ENCODE measurements around the gene SAC3D1. TPM values are rescaled to one million over a fixed set of nuclear protein-coding genes. Genes with fewer than 3 reads are reported as not detected.

Gene SAC3D1
- total RNA-seq, 1 experiment from 2014 or later = 1.9 TPM

DNA sequence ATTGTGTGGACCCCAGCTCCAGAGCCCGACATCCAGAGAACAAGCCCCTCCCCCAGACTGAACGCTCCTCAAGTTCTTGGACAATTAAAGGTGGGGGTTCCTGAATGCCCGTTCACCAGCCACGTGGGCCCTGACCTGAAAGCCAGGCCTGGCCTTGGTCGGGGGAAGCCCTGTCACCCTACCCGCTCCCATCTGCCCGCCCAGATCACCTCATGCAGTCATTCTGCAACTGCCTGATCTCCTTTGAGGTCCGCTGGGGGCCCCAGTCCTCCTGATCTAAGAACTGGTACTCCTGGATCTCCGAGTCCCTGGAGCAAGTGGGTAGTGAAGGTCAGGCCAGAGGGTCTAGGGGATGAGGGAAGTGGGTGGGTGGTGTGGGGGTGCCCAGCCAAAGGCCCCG lies 26.4 kb downstream of the SAC3D1 start:
- no peak overlapping the region for H3K27ac ChIP-seq (ENCODE audit: low read length)
- no peak overlapping the region for H3K9ac ChIP-seq (ENCODE audit: low read length)
- no peaks in the 10 kb centered on the region for H3K9me3 ChIP-seq (ENCODE audit: low read length)
- no peak overlapping the region for H3K4me3 ChIP-seq (ENCODE audit: low read length)
- no peak for DNase-seq
- no peak overlapping the region for H2AFZ ChIP-seq (ENCODE audit: low read length)
- H3K79me2 ChIP-seq (ENCODE audit: low read length) = no peaks in the 10 kb centered on the region
- H4K20me1 ChIP-seq (ENCODE audit: insufficient read depth, low read depth, low read length) = no peaks in the 10 kb centered on the region
- no peaks in the 10 kb centered on the region for H3K27me3 ChIP-seq (ENCODE audit: low read length)
- peaks cover 9% of the 10 kb centered on the region for H3K4me1 ChIP-seq (ENCODE audit: low read length)
- no peak overlapping the region for H3K4me2 ChIP-seq (ENCODE audit: low read depth, low read length, poor library complexity, severe bottlenecking)
- H3K9me2 ChIP-seq (replicated peaks; ENCODE audit: insufficient read depth, low read length) = no peaks in the 10 kb centered on the region
- no peaks in the 10 kb centered on the region for H3K36me3 ChIP-seq (ENCODE audit: insufficient read depth, low read length)

DNA sequence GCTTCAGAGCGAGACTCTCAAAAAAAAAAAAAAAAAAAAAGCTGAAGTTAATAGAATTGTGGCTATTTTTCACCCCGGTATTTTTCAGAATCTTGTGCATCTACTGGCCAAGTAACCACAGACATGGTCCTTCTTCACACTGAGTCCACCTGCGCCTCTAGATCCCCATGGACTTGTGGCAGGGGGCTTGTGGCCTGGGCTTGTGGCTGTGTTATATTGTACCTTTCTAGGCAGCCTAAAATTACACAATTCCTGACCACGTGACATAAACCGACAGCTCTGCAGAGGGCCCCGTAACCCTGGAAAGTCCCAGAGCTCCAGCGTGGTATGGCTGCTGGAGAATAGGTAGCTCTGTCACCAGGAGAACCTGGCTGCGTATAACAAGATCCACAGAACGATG lies 28.2 kb downstream of the SAC3D1 start:
- no peaks in the 10 kb centered on the region for H3K9me3 ChIP-seq (ENCODE audit: low read length)
- H3K4me1 ChIP-seq (ENCODE audit: low read length) = peaks cover 12% of the 10 kb centered on the region
- H3K79me2 ChIP-seq (ENCODE audit: low read length) = no peaks in the 10 kb centered on the region
- no peak overlapping the region for H3K27ac ChIP-seq (ENCODE audit: low read length)
- H4K20me1 ChIP-seq (ENCODE audit: insufficient read depth, low read depth, low read length) = no peaks in the 10 kb centered on the region
- H3K36me3 ChIP-seq (ENCODE audit: insufficient read depth, low read length) = no peaks in the 10 kb centered on the region
- no peak overlapping the region for H2AFZ ChIP-seq (ENCODE audit: low read length)
- no peak overlapping the region for H3K4me2 ChIP-seq (ENCODE audit: low read depth, low read length, poor library complexity, severe bottlenecking)
- DNase-seq = no peak
- no peak overlapping the region for H3K4me3 ChIP-seq (ENCODE audit: low read length)
- H3K9ac ChIP-seq (ENCODE audit: low read length) = no peak overlapping the region
- H3K9me2 ChIP-seq (replicated peaks; ENCODE audit: insufficient read depth, low read length) = no peaks in the 10 kb centered on the region
- H3K27me3 ChIP-seq (ENCODE audit: low read length) = no peaks in the 10 kb centered on the region

DNA sequence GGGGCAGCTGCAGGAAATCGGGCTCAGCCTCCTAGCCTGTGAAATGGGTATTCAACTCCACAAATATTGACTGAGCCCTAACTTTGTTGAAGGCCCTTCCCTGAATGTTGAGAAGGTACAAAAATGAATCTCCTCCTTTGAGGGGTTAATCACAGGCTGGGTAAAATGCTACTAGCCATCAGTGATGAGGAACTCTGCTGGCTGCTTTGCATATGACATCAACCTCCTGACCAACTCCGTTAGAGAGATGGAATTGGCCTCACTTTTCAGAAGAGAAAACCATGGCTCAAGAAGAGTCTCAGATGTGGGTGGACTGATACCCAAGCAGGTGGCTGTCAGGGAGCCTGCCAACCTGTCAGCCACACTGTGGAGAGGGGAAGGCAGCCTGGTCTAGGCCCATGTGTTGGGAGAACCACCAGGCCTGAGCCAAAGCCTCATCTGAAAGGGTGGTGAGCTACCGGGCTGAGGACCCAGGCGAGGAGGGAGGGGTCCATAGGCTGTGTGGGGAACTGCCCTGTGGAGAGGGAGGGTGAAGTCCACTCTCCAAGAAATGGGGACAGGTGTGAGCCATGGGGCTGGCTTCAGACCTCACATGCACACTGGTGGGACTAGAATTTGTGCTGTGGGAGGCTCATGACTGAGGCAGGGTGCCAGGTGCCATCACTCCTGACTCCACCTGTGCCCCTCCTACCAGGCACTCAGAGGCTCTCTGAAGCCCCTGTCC lies 31.1 kb downstream of the SAC3D1 start:
- Histone ChIP-seq H3K9me2 (replicated peaks; ENCODE audit: insufficient read depth, low read length) (no peaks in the 10 kb centered on the region), H3K4me3 (ENCODE audit: low read length) (peak overlapping the region; percentile 22; the same call in 1 of the 2 replicates), H3K4me2 (ENCODE audit: low read depth, low read length, poor library complexity, severe bottlenecking) (peak overlapping the region; percentile 53), H2AFZ (ENCODE audit: low read length) (peak overlapping the region; percentile 84), H3K79me2 (ENCODE audit: low read length) (no peaks in the 10 kb centered on the region), H3K36me3 (ENCODE audit: insufficient read depth, low read length) (no peaks in the 10 kb centered on the region), H3K9ac (ENCODE audit: low read length) (peak overlapping the region; percentile 45), H3K4me1 (ENCODE audit: low read length) (peaks cover 12% of the 10 kb centered on the region), H3K27me3 (ENCODE audit: low read length) (no peaks in the 10 kb centered on the region), H3K27ac (ENCODE audit: low read length) (no peak overlapping the region), H3K9me3 (ENCODE audit: low read length) (no peaks in the 10 kb centered on the region), H4K20me1 (ENCODE audit: insufficient read depth, low read depth, low read length) (no peaks in the 10 kb centered on the region)
- peak; percentile 71 for DNase-seq

GRCh38 chr11:65072631-65072966 lies 31.6 kb downstream of the SAC3D1 start:
- no peaks in the 10 kb centered on the region for H3K9me2 ChIP-seq (replicated peaks; ENCODE audit: insufficient read depth, low read length)
- peak overlapping the region; percentile 22; the same call in 1 of the 2 replicates for H3K4me3 ChIP-seq (ENCODE audit: low read length)
- peaks cover 4% of the 10 kb centered on the region; the same call in 1 of the 2 replicates for H3K36me3 ChIP-seq (ENCODE audit: insufficient read depth, low read length)
- no peaks in the 10 kb centered on the region for H3K9me3 ChIP-seq (ENCODE audit: low read length)
- peaks cover 12% of the 10 kb centered on the region for H3K4me1 ChIP-seq (ENCODE audit: low read length)
- H4K20me1 ChIP-seq (ENCODE audit: insufficient read depth, low read depth, low read length) = no peaks in the 10 kb centered on the region
- peak overlapping the region; percentile 53 for H3K4me2 ChIP-seq (ENCODE audit: low read depth, low read length, poor library complexity, severe bottlenecking)
- no peaks in the 10 kb centered on the region for H3K27me3 ChIP-seq (ENCODE audit: low read length)
- H3K9ac ChIP-seq (ENCODE audit: low read length) = peak overlapping the region; percentile 45
- H2AFZ ChIP-seq (ENCODE audit: low read length) = peak overlapping the region; percentile 84; the same call in 1 of the 2 replicates
- no peaks in the 10 kb centered on the region for H3K79me2 ChIP-seq (ENCODE audit: low read length)
- H3K27ac ChIP-seq (ENCODE audit: low read length) = no peak overlapping the region
- no peak for DNase-seq

DNA sequence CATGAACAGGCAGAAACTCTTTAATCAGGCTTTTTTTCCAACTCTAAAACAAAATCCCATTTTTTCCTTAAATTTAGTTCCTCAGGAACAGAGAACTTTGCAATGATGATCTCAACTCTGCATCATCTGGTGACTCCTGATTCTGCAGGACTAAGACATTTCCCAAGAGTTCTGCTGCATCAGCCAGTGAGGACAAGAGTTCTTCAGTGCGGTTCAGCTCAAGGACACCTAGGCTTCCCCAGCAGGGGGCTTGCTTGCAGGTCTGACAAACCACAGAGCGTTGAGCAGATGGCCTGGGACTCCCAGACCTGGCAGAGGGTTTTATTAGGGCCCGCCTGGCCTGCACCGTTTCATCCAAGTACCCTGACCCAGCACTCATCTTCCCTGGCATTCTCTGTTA lies 36.4 kb downstream of the SAC3D1 start:
- H4K20me1 ChIP-seq (ENCODE audit: insufficient read depth, low read depth, low read length) = no peaks in the 10 kb centered on the region
- H3K79me2 ChIP-seq (ENCODE audit: low read length) = peaks cover 19% of the 10 kb centered on the region
- H3K36me3 ChIP-seq (ENCODE audit: insufficient read depth, low read length) = peaks cover 12% of the 10 kb centered on the region; the same call in 1 of the 2 replicates
- peaks cover 15% of the 10 kb centered on the region for H3K4me1 ChIP-seq (ENCODE audit: low read length)
- no peak overlapping the region for H3K4me2 ChIP-seq (ENCODE audit: low read depth, low read length, poor library complexity, severe bottlenecking)
- H2AFZ ChIP-seq (ENCODE audit: low read length) = no peak overlapping the region
- peak; percentile 57 for DNase-seq
- no peak overlapping the region for H3K27ac ChIP-seq (ENCODE audit: low read length)
- no peaks in the 10 kb centered on the region for H3K27me3 ChIP-seq (ENCODE audit: low read length)
- H3K9me3 ChIP-seq (ENCODE audit: low read length) = no peaks in the 10 kb centered on the region
- H3K9me2 ChIP-seq (replicated peaks; ENCODE audit: insufficient read depth, low read length) = no peaks in the 10 kb centered on the region
- no peak overlapping the region for H3K9ac ChIP-seq (ENCODE audit: low read length)
- H3K4me3 ChIP-seq (ENCODE audit: low read length) = no peak overlapping the region

DNA sequence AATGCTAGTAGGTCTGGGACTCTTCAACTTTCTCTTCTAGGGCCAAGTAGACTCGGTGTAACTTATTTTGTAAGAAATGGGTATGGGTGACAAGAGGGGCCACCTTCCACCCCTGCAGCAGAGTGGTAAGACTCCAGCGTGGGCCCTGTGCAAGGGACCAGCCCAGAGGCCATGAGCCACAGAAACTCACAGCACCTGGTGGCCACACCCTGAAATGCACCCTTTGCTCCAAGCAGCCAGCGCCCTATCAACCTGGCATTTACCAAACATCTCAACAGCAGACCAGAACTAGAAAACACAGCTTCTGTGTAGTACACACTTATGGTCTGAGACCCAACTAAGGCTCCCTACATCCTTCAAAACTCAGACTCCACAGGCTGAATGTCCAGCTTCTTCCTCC lies 37.1 kb downstream of the SAC3D1 start:
- Histone ChIP-seq H3K9ac (ENCODE audit: low read length) (no peak overlapping the region), H3K9me2 (replicated peaks; ENCODE audit: insufficient read depth, low read length) (no peaks in the 10 kb centered on the region), H3K4me3 (ENCODE audit: low read length) (no peak overlapping the region), H3K9me3 (ENCODE audit: low read length) (no peaks in the 10 kb centered on the region), H3K4me1 (ENCODE audit: low read length) (peaks cover 19% of the 10 kb centered on the region), H3K36me3 (ENCODE audit: insufficient read depth, low read length) (peaks cover 12% of the 10 kb centered on the region; the same call in 1 of the 2 replicates), H4K20me1 (ENCODE audit: insufficient read depth, low read depth, low read length) (no peaks in the 10 kb centered on the region), H3K27me3 (ENCODE audit: low read length) (no peaks in the 10 kb centered on the region), H3K4me2 (ENCODE audit: low read depth, low read length, poor library complexity, severe bottlenecking) (no peak overlapping the region), H2AFZ (ENCODE audit: low read length) (no peak overlapping the region), H3K79me2 (ENCODE audit: low read length) (peaks cover 26% of the 10 kb centered on the region), H3K27ac (ENCODE audit: low read length) (no peak overlapping the region)
- DNase-seq = peak; percentile 83

GRCh38 chr11:65078786-65079342 lies 37.9 kb downstream of the SAC3D1 start:
- no peaks in the 10 kb centered on the region for H3K9me3 ChIP-seq (ENCODE audit: low read length)
- H2AFZ ChIP-seq (ENCODE audit: low read length) = no peak overlapping the region
- no peak overlapping the region for H3K9ac ChIP-seq (ENCODE audit: low read length)
- H3K27me3 ChIP-seq (ENCODE audit: low read length) = no peaks in the 10 kb centered on the region
- H3K36me3 ChIP-seq (ENCODE audit: insufficient read depth, low read length) = peaks cover 12% of the 10 kb centered on the region; the same call in 1 of the 2 replicates
- H3K4me3 ChIP-seq (ENCODE audit: low read length) = no peak overlapping the region
- H4K20me1 ChIP-seq (ENCODE audit: insufficient read depth, low read depth, low read length) = no peaks in the 10 kb centered on the region
- H3K79me2 ChIP-seq (ENCODE audit: low read length) = peaks cover 33% of the 10 kb centered on the region
- peak overlapping the region; percentile 9 for H3K4me2 ChIP-seq (ENCODE audit: low read depth, low read length, poor library complexity, severe bottlenecking)
- H3K9me2 ChIP-seq (replicated peaks; ENCODE audit: insufficient read depth, low read length) = no peaks in the 10 kb centered on the region
- DNase-seq = no peak
- H3K4me1 ChIP-seq (ENCODE audit: low read length) = peaks cover 19% of the 10 kb centered on the region
- no peak overlapping the region for H3K27ac ChIP-seq (ENCODE audit: low read length)

GRCh38 chr11:65083134-65083833 lies 42.3 kb downstream of the SAC3D1 start:
- Histone ChIP-seq H3K36me3 (ENCODE audit: insufficient read depth, low read length) (peaks cover 12% of the 10 kb centered on the region; the same call in 1 of the 2 replicates), H2AFZ (ENCODE audit: low read length) (0 out of 2 replicates have a peak overlapping the region, but pooled peaks have one; percentile 27), H3K4me2 (ENCODE audit: low read depth, low read length, poor library complexity, severe bottlenecking) (peak overlapping the region; percentile 82), H3K9me2 (replicated peaks; ENCODE audit: insufficient read depth, low read length) (no peaks in the 10 kb centered on the region), H4K20me1 (ENCODE audit: insufficient read depth, low read depth, low read length) (peaks cover 8% of the 10 kb centered on the region; the same call in 1 of the 2 replicates), H3K4me1 (ENCODE audit: low read length) (peaks cover 30% of the 10 kb centered on the region), H3K9me3 (ENCODE audit: low read length) (no peaks in the 10 kb centered on the region), H3K27ac (ENCODE audit: low read length) (peak overlapping the region; percentile 35), H3K79me2 (ENCODE audit: low read length) (peaks cover 52% of the 10 kb centered on the region), H3K9ac (ENCODE audit: low read length) (peak overlapping the region; percentile 83), H3K27me3 (ENCODE audit: low read length) (no peaks in the 10 kb centered on the region), H3K4me3 (ENCODE audit: low read length) (peak overlapping the region; percentile 77)
- peak; percentile 67 for DNase-seq
